MM.1S (cell line): ENCODE measurements around the gene KLHDC7B.

ENCODE experiments used
- DNase-seq: peaks from one replicate; pipeline ENCODE4 v3.0.0-alpha.2; 2015
- H2AFZ ChIP-seq: fragments of 300-600 bp; sonication (generic); 2 replicates; pipeline ENCODE4 v1.6.0; 2016; ENCODE audit warnings: antibody characterized with exemption, low read length
- H3F3A ChIP-seq: fragments of 300-600 bp; sonication (generic); 2 replicates; pipeline ENCODE4 v1.6.1; 2016; ENCODE audit warnings: mild to moderate bottlenecking, antibody characterized with exemption, low read length, moderate library complexity, mixed read lengths; ENCODE audit not compliant: insufficient read depth
- H3K27ac ChIP-seq: fragments of 300-600 bp; sonication (generic); 2 replicates; pipeline ENCODE4 v1.5.1; 2016; ENCODE audit warnings: mild to moderate bottlenecking, low read length
- H3K27me3 ChIP-seq: fragments of 300-600 bp; sonication (generic); replicated peaks from 2 replicates; pipeline ENCODE4 v1.6.0; 2016; ENCODE audit warnings: low read length; ENCODE audit not compliant: insufficient read depth
- H3K36me3 ChIP-seq: fragments of 300-600 bp; sonication (generic); replicated peaks from 2 replicates; pipeline ENCODE4 v1.6.1; 2016; ENCODE audit warnings: mild to moderate bottlenecking, low read length, mixed read lengths; ENCODE audit not compliant: insufficient read depth
- H3K4me1 ChIP-seq: fragments of 300-600 bp; sonication (generic); 2 replicates; pipeline ENCODE4 v1.6.1; 2016; ENCODE audit warnings: low read length, mixed read lengths
- H3K4me2 ChIP-seq: fragments of 300-600 bp; sonication (generic); 2 replicates; pipeline ENCODE4 v1.6.0; 2016; ENCODE audit warnings: low read depth, low read length
- H3K4me3 ChIP-seq: fragments of 300-600 bp; sonication (generic); 2 replicates; pipeline ENCODE4 v1.5.1; 2016; ENCODE audit warnings: low read length, mixed read lengths
- H3K79me2 ChIP-seq: fragments of 300-600 bp; sonication (generic); 2 replicates; pipeline ENCODE4 v1.6.1; 2016; ENCODE audit warnings: mixed run types, low read length, mixed read lengths
- H3K9ac ChIP-seq: fragments of 300-600 bp; sonication (generic); 2 replicates; pipeline ENCODE4 v1.6.1; 2016; ENCODE audit warnings: low read length, mixed read lengths
- H3K9me2 ChIP-seq: fragments of 300-600 bp; sonication (generic); replicated peaks from 2 replicates; pipeline ENCODE4 v1.6.1; 2016; ENCODE audit warnings: mild to moderate bottlenecking, low read length, mixed read lengths; ENCODE audit not compliant: insufficient read depth
- H3K9me3 ChIP-seq: fragments of 300-600 bp; sonication (generic); replicated peaks from 2 replicates; pipeline ENCODE4 v1.6.1; 2016; ENCODE audit warnings: mild to moderate bottlenecking, low read length, mixed read lengths; ENCODE audit not compliant: insufficient read depth
- H4K20me1 ChIP-seq: fragments of 300-600 bp; sonication (generic); 2 replicates; pipeline ENCODE4 v1.6.1; 2016; ENCODE audit warnings: mild to moderate bottlenecking, low read length, moderate library complexity, mixed read lengths; ENCODE audit not compliant: insufficient read depth
- EZH2 ChIP-seq: fragments of 300-600 bp; sonication (generic); optimal IDR thresholded peaks from 2 replicates; pipeline ENCODE3; 2017; ENCODE audit warnings: low read depth, mild to moderate bottlenecking, antibody characterized with exemption, low read length, mixed read lengths
- EZH2phosphoT487 ChIP-seq: fragments of 300-600 bp; sonication (generic); IDR thresholded peaks from 2 replicates; pipeline ENCODE4 v1.6.1; 2018; ENCODE audit warnings: antibody characterized with exemption, low read length
- TF ChIP-seq, protein P1 (sequence below): fragments of 300-600 bp; sonication (generic); IDR thresholded peaks from 2 replicates; pipeline ENCODE4 v1.5.1; 2016; ENCODE audit warnings: antibody characterized with exemption, low read length, mixed read lengths

Gene KLHDC7B

DNA sequence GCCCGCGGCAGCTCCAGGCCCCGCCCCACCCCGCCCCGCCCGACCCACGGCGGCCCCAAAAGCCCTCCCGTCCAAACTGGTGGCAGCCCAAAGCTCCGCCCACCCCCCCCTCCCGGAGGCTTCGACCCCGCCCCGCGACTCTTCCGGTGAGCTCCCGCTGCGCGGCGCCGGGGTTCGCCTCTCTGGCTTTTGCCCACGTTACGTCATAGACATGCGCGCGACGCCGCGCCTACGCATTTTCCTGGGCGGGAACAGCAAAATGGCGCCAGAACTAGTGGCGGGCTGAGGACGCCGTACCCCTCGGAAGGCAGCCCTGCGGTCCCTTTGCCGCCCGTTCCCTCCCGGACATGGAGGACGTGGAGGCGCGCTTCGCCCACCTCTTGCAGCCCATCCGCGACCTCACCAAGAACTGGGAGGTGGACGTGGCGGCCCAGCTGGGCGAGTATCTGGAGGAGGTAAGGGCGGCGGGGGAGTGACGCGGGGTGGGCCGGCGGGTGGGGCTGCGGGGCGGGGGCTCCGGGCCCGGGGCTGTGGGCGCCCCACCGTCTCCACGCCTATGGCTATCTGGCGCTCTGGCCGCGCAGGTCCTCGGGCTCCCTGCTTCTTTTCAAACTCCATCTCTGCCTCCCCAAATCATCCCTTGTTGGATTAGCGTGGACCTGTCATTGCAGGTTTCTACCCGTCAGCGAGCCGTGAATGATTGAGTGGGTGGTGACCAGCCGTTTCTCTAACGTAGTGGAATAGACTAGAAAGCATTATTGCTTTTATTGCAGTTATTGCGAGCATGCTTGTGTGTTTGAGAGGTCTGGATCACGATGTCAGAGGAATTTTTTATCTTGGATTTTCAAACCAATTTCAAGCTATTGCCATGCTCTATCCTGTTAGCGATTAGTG is 37.5 kb upstream of the KLHDC7B start, which contains the start of gene NCAPH2:
Gene NCAPH2, plus strand, starts transcription at position 234 of the 894 bp plus-strand sequence. Its CDS starts 114 bp downstream, at position 348.
- H3F3A ChIP-seq = no peaks in the 10 kb centered on the region
- H4K20me1 ChIP-seq = no peaks in the 10 kb centered on the region
- peak; percentile 98 for DNase-seq
- no peaks in the 10 kb centered on the region for H3K27me3 ChIP-seq
- no peaks in the 10 kb centered on the region for H3K9me2 ChIP-seq
- TF ChIP-seq, protein P1, sequence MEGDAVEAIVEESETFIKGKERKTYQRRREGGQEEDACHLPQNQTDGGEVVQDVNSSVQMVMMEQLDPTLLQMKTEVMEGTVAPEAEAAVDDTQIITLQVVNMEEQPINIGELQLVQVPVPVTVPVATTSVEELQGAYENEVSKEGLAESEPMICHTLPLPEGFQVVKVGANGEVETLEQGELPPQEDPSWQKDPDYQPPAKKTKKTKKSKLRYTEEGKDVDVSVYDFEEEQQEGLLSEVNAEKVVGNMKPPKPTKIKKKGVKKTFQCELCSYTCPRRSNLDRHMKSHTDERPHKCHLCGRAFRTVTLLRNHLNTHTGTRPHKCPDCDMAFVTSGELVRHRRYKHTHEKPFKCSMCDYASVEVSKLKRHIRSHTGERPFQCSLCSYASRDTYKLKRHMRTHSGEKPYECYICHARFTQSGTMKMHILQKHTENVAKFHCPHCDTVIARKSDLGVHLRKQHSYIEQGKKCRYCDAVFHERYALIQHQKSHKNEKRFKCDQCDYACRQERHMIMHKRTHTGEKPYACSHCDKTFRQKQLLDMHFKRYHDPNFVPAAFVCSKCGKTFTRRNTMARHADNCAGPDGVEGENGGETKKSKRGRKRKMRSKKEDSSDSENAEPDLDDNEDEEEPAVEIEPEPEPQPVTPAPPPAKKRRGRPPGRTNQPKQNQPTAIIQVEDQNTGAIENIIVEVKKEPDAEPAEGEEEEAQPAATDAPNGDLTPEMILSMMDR = no peak
- TF ChIP-seq EZH2 (no peak), EZH2phosphoT487 (no peak)
- H3K9me3 ChIP-seq = no peaks in the 10 kb centered on the region
- H3K79me2 ChIP-seq = peaks cover 74% of the 10 kb centered on the region
- peaks cover 6% of the 10 kb centered on the region for H3K4me1 ChIP-seq
- H3K27ac ChIP-seq = peak within 1 kb of the TSS; percentile 84
- no peaks in the 10 kb centered on the region for H3K36me3 ChIP-seq
- peak within 1 kb of the TSS; percentile 92 for H2AFZ ChIP-seq
- peak within 1 kb of the TSS; percentile 87 for H3K9ac ChIP-seq
- H3K4me3 ChIP-seq = peak within 1 kb of the TSS; percentile 89
- peak within 1 kb of the TSS; percentile 94 for H3K4me2 ChIP-seq

DNA sequence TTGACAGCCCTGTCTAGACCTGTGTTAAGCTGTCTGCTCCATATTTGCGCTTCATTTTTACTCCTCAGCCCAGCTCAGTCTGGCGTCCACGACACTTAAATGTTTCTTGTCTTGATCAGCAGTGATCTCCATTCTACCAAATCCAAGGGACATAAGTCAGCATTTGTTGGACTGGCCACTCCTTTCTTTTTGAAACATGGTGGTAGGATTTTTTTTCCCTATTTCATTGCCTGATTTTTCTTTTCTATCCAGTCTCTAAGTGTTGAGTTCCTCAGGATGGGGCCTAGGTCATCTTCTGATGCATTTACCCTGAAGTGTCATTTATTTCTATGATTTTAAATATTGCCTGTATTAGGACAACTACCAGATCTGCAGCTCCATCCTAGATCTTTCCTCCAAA is 36.8 kb upstream of the KLHDC7B start:
- Histone ChIP-seq H3F3A (no peaks in the 10 kb centered on the region), H3K9me2 (no peaks in the 10 kb centered on the region), H3K27me3 (no peaks in the 10 kb centered on the region), H2AFZ (0 out of 2 replicates have a peak overlapping the region, but pooled peaks have one; percentile 84), H3K9ac (peak overlapping the region; percentile 78), H3K27ac (peak overlapping the region; percentile 84; the same call in 1 of the 2 replicates), H3K4me3 (peak overlapping the region; percentile 72), H3K4me1 (peaks cover 6% of the 10 kb centered on the region), H3K9me3 (no peaks in the 10 kb centered on the region), H4K20me1 (no peaks in the 10 kb centered on the region), H3K36me3 (no peaks in the 10 kb centered on the region), H3K4me2 (peak overlapping the region; percentile 83), H3K79me2 (peaks cover 81% of the 10 kb centered on the region)
- TF ChIP-seq EZH2phosphoT487 = no peak
- TF ChIP-seq, protein P1 = no peak
- TF ChIP-seq EZH2 = no peak
- DNase-seq = no peak

DNA sequence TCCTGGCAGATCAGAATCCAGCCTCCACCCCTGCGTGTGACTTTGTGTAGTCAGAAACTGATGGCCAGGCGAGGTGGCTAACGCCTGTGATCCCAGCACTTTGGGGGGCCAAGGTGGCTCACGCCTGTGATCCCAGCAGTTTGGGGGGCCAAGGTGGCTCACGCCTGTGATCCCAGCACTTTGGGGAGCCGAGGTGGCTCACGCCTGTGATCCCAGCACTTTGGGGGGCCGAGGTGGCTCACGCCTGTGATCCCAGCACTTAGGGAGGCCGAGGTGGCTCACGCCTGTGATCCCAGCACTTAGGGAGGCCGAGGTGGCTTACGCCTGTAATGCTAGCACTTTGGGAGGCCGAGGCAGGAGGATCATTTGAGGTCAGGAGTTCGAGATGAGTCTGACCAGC is 32.5 kb upstream of the KLHDC7B start:
- Histone ChIP-seq H3K27ac (no peak overlapping the region), H3K9me3 (no peaks in the 10 kb centered on the region), H4K20me1 (peaks cover 7% of the 10 kb centered on the region; the same call in 1 of the 2 replicates), H3K4me2 (no peak overlapping the region), H3K27me3 (no peaks in the 10 kb centered on the region), H3F3A (no peaks in the 10 kb centered on the region), H3K4me1 (peaks cover 6% of the 10 kb centered on the region), H3K9me2 (no peaks in the 10 kb centered on the region), H2AFZ (no peak overlapping the region), H3K79me2 (peaks cover 91% of the 10 kb centered on the region), H3K9ac (no peak overlapping the region), H3K36me3 (0 out of 2 replicates have a peak, but pooled peaks cover 3% of the 10 kb centered on the region), H3K4me3 (no peak overlapping the region)
- no peak for DNase-seq
- no peak for TF ChIP-seq EZH2phosphoT487
- no peak for TF ChIP-seq EZH2
